Activated CD4-positive, alpha-beta T cell treated with anti-CD3 and anti-CD28 coated beads for 1 hour (primary cell): ENCODE data around the gene PTH1R.
"Not testable (repeated sequence)": the region's sequence is repeated elsewhere in the genome, so short reads cannot be mapped to it uniquely, and the experiment has no call there.

Experiments
- DNase-seq: peaks from one replicate; pipeline ENCODE4 v3.0.0-alpha.2; 2020

Gene PTH1R

DNA sequence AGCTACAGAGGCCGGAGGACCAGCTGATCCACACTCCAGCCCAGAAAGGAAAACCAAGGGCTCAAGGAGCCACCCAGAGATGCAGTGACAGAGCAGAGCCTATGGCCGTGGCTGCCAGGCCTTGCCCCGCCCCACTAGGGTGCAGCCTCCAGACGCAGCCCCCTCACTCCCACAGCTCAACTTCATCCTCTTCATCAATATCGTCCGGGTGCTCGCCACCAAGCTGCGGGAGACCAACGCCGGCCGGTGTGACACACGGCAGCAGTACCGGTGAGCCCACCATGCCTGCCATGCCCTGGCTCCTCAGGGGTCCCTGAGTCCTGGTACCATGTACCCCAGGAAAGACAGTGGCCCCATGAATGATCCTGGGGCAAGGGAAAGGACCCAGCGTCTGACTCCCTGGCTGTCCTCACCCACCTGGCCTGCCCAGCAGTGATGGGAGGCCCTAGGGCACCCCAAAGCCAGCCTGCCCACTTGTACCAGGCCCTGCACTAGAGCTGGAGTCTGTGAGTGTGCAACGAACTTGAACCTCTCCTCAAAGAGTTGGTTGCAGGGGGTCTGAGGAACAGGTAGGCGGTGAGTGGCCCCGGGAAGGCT, 24.2 kb downstream of the PTH1R start:
- no peak for DNase-seq

DNA sequence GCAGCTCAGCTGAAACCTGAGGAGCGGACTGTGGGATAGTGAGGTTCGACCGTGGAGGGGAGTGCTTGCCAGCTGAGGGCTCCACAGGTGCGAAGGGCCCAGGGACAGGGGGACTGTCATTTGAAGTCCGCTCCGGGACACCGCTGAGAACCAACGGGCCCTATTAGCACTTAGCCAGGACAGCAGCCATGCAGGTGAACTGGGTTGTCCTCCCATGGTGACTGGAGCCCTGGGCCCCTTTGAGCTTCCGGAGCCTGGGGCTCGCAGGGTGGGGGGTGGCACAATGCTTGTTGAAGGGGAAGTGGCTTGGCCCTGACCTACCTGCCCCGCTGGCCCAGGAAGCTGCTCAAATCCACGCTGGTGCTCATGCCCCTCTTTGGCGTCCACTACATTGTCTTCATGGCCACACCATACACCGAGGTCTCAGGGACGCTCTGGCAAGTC, 24.7 kb downstream of the PTH1R start:
- no peak for DNase-seq

DNA sequence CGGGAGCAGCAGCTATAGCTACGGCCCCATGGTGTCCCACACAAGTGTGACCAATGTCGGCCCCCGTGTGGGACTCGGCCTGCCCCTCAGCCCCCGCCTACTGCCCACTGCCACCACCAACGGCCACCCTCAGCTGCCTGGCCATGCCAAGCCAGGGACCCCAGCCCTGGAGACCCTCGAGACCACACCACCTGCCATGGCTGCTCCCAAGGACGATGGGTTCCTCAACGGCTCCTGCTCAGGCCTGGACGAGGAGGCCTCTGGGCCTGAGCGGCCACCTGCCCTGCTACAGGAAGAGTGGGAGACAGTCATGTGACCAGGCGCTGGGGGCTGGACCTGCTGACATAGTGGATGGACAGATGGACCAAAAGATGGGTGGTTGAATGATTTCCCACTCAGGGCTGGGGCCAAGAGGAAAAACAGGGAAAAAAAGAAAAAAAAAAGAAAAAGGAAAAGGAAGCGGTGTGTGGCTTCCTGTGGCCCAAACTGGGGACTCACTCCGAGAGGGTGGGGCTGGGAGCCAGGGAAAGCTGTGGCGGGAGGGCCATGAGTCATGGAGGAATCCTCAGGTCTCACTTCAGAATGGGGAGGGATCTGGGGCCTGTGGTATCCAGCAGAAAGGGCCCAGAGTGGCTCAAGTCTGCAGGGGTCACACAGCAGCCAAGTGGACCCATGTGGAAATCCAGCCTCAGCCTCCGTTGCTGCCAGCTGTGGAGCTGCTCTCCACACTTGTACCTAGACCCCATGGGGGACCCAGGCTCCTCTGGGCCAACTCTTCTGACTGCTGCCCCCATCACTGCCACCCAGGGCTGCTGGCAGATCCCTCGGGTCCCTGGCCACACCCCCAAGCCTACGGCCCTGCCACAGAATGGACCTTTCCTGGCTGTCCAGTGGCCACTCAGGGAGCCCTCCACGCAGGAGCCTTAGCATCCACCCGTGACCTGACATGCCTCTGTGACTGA, 26.1 kb downstream of the PTH1R start:
- no peak for DNase-seq

DNA sequence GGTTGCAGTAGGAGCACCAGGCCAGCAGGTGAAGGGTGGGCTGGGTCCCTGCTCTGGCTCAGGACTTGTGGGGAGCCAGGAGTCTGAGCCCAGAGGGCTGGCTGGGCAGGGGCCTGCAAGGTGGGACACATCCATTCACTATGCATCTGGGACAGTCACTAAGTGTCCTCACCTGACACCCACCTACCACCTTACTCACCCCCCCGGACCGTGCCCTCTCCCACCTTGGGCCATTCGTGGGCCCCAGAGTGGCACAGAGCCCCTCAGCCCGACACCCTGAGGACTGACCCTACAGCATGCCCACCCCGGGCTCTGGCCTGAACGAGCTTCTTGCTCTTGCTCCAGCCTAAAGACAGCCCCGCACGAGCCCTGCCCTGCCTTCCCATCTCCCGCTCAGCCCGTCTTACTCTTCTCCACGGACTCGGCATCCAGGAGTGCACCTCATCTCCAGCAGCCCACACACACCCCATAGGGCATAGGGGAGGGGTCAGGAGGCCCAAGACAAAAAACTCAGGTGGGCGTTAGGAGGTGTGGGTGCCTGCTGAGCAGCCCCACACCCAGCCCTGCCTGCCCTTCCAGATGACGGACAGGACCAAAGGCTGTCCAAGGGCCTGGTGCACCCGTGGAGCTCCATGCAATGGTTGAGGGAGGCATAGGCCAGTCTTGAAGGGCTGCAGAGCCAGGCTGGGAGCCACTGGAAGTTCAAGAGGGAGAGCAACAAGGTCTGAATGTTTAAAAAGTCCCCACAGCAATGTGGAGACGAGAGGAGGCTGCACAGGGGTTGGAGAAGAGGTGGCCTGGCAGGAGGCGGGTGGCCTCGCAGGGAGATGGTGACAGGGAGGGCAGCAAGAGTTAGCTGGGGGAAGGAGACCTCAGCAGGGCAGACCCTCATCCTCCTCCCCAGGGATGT, 27.0 kb downstream of the PTH1R start:
- DNase-seq: no peak

DNA sequence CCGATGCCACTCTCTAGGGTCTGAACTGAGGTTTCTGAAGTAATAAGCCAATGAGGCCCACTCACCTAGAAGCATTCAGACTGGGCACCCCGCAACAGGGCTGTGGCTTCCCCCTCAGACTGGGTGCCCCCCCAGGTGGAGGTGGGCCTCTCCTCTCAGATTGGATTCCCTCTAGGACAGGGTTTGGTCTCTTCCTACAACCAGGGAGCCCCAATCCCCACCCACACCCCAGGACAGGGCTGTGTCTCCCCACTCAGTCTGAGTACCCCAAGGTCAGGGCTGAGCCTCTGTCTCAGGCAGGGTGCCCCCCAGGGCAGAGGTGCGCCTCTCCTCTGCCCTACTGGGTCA, 27.7 kb downstream of the PTH1R start:
- no peak for DNase-seq

DNA sequence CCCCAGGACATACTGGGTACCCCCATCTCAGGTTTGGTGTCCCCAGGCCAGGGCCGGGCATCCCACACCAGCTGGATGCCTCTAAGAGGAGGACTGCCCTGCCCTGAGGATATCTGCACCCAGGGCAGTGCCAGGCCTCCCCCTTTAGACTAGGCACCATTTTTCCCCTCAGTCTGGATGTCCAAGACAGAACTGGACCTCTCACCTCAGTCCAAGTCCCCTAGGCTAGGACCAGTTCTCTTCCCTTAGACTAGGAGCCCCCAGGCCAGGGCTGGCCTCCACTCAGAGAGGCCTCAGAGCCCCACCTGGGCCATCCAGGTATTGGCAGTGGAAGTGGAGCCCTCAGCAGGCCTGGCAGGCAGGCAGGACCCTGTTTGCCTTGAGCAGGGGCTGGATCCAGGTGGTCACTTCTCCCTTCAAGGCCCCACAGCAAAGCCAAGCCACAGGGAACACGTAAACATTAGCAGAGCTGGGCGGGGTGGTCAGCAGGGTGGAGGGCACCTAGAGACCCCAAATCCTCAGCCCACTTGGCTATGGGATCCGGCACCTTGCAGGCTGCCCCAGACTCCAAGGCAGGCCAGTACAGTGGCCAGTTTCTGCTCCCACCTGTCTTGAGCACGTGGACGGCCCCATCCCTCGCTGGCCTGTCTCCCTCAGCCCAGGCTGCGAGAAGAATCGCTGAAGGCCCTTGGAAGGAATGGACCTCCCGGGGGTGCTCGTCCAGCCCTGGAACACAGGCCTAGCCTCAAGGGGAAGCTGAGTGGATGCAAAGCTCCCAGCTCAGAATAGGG, 28.3 kb downstream of the PTH1R start:
- DNase-seq: no peak

DNA sequence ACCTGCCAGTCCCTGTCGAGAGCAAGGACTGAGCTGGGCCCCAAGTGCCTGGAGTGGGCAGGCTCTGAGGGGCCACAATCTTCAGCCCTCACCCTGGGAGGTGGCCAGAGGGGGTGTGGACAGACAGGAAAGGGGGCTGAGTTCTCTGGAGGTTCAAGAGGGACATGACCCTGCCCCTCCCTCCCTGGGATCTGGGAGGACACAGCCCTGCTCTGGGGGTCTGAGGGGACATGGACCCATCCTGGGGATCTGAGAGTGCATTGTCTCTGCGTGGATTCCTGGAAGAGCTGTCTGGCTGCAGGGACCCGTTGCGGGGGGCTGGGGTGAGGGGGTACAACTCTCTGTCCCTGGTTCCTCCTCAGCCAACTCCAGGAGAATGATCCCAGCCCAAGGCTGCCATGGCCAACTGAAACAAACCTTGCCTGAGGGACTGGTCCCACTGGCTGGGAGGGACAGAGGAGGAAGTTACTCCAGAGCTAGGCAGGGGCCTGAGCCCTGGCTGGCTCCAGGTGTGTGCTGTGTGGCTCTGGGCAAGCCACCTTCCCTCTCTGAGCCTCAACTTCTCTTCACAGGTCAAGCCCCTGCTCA, 29.0 kb downstream of the PTH1R start:
- no peak for DNase-seq

DNA sequence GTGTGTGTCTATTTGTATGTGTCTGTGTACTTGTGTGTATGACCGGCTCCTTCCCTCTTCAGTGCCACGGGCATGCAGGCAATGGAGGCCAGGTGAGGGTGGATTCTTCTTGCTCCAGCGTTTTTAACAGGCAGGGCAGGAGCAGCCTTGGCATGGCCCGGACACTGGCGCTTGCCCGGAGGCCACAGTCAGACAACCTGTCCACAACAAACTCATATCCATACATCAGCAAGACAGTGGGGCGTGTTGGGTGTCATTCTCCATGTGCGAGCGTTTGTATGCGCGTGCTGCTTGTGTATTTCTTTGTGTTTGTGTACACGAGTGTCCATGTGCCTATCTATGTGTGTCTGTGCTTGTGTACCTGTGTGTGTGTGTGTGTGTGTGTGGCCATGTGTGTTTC, 29.8 kb downstream of the PTH1R start:
- DNase-seq: no peak

DNA sequence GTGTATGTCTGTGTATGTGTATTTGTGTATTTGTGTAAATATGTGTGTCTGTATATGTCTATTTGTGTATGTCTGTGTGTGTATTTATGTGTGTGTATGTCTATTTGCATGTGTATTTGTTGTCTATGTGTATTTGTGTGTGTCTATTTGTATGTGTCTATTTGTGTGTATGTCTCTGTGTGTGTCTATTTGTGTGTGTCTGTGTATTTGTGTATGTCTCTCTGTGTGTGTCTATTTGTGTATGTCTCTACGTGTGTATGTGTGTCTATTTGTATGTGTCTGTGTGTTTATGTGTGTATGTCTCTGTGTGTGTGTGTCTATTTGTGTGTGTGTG, 30.4 kb downstream of the PTH1R start:
- no peak for DNase-seq

DNA sequence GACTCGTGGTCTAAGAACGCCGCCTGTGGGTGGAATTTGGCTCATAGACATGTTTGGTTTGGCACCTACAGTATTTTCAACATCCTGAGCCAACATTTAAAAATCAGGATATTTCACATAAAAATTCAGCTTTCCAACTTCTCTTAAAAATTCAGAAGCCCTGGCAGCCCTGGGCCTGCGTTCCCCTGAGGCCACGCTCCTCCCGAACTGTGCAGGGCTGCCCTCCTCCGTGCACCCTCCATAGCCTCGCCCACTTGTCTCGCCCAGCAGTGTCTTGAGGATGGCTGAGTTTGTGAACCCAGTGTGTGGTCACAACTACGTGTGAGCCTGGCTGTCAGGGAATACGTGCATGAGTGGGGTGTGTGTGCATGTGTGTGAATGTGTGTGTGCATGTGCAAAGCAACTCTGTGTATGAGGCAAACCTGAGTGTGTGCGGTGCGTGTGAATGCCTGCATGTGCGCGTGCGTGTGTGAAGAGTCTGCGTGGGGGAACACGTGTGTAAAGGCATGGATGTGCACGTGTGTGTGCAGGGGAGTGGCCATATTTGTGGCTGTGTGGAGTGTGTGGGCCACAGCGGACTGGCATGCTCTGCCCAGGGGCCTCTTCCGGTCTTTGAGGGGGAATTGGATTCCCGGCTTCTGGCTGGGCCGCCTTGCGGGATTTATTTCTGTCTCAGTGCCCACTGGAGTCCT, 30.9 kb downstream of the PTH1R start:
- no peak for DNase-seq

DNA sequence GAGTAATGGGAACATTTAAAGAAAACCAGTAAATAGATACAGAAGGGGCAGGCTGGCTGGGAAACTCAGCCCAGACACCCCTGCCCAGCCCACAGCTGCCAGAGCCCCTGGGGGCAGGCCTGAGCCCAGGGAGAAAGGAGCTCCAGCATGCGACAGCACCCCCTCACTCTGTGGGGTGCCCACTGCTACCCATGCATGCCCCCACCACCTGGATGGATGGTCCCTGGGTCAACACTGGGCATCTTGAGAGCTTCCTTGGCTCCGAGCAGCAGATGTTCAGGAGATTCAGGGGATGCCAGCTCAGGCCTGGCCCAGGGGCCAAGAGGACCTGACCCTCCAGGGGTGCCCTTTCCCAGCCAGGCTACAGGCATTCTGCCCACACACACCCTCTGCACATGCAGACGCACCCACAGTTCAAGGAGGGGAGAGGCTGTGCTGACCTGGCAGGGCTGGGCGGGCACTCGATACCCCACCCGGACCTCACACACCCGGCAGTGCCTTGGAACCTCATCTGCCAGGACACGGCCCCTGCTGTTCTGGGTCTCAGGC, 31.5 kb downstream of the PTH1R start:
- DNase-seq: no peak

DNA sequence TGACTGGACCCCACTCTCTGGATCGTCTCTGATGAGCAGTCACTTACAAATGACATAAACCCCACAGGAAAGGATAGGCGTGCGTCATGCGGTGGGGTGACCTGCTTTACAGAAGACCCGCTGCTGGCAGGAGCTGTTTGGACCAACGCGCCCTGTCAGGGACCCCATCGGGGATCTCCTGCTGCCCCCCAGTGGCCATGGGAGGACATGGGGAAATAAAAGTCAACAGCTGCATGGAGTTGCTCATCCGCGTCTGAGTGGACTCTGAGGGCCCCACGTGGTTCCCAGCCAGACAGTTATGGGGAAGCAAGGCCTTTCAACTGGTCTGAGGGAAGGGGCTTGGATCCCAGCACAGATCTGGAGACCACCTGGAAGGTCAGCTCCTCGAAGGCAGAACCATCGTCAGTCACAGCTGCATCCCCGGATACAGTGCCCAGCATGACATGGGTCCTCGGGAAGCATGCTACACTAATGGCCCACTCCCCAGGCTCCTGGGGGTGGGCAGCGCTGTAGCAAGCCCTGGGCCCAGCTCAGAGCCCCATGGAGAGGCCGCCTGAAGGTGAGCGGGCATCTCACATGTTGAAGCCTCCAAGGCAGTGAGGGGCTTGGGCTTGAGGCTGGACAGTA, 32.1 kb downstream of the PTH1R start:
- DNase-seq: peak; percentile 62

DNA sequence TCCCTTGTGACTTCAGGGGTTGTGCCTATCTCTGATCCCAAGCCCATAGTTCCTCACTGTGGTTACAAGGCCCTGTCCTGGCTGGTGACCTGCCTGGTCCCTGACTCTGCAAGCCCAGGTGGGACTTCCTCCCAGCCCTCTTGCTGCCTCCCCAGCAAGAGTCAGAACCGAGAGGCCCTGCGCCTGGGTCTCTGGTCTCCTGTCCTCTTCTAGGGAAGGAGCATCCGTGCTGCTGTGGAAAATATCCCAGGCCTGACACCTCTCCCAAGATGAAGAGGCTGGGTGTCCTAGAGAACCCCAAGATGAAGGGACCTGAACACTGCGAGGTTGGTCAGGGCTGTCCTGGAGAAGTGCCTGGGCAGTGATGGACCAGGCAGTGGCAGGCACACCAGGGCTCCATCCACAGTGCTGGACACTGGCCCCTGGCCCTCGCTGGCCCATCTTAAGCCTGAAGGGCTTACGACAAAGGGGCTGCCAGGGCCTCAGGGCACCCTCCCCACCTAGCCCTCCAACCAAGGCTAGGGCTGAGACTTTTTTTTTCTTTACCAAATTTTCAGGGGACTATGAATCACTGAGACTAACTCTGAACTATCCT, 32.7 kb downstream of the PTH1R start:
- DNase-seq: no peak

DNA sequence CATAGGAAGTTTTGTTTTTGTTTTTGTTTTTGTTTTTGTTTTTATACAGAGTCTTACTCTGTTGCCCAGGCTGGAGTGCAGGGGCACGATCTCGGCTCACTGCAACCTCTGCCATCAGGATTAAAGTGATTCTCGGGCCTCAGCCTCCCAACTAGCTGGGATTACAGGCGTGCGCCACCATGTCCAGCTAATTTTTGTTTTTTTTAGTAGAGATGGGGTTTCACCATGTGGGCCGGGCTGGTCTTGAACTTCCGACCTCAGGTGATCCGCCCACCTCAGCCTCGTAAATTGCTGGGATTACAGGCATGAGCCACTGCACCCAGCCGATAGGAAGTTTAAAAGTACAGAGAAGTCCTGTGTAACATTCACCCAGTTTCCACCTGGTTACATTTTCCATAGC, 33.4 kb downstream of the PTH1R start:
- not testable (repeated sequence) for DNase-seq

DNA sequence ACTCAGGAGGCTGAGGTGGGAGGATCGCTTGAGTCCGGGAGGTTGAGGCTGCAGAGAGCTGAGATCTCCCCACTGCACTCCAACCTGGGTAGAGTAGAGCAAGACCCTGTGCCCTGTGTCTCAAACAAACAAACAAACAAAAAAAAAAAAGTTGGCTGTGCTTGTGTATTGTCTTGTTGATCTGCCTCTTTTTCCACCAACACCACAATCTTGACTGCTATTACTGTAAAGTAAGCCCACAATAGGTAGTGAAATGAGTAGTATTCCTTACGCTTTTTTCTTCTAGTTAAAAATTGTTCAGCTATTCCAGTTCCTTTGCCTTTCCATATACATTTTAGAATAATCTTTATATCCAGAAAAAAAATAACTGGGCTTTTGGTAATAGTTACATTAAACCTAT, 35.5 kb downstream of the PTH1R start:
- no peak for DNase-seq

DNA sequence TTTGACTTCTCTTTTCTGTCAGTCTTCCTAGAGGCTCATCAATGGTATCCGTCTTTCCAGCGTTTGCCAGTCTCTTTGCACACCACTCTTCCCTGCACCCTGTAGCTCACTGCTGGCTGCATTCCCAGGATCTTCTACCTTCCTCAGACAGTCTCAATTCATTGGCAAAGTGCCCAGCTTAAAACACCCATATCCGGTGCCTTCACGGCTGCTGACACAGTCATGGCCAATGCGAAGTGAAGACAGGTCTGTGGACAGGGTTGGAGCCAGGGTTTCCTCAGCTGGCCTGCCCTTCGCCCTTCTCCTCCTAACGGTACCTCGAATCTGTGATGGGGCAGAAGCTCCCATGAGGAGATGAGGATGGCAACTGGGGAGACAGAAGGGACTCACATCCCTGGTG, 36.1 kb downstream of the PTH1R start:
- no peak for DNase-seq

DNA sequence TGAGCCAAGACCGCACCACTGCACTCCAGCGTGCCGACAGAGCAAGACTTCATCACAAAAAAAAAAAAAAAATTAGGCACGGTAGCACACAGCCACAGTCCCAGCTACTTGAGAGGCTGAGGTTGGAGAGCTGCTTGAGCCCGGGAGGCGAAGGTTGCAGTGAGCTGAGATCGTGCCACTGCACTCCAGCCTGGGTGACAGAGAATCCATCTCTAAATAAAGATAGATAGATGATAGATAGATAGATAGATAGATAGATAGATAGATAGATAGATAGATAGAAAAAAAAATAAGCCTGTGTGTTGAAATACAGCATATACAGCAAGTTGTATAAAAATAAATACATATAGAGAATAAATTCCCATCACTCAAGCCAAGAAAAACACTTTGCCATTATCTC, 37.3 kb downstream of the PTH1R start:
- DNase-seq: no peak

DNA sequence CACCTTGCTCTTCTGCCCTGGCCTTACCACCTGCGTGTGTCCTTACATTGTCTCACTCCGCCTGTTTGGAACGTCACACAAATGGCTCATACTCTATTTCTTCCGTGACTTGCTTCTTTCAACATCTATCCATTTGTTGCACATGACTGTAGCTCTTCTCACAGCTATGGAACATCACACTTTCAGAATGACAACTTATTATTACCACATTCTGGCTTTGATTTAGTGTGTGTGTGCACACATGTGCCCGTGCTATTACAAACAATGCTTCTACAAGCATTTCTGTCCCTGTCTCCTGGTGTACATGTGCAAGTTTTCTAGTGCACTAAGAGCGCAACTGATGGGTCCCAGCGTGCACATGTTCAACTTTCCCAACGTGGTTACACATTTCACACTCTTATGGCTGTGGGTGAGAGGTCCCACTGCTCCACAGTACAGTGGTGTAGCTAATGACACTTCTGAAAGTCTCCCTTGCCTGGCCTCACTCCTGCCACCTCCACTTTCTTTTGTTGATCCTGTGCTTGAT, 37.8 kb downstream of the PTH1R start:
- no peak for DNase-seq

DNA sequence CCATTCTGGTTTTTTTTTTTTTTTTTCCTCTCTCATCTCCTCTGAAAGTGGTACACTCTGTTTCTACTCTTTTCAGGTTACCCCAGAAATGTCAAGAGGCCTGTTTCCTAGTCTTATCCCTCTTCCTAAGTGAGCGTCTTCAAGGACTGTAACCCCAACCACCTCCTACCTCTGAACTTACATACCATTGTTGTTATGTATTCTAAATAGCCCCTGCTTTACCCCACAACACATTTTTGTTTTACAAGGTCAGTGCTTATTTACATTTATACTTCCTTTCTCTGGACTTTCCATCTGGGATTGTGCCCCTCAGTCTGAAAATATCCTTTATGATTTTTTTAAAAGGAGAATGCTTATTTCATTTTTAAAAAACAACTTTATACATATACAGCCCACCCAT, 38.8 kb downstream of the PTH1R start:
- no peak for DNase-seq

DNA sequence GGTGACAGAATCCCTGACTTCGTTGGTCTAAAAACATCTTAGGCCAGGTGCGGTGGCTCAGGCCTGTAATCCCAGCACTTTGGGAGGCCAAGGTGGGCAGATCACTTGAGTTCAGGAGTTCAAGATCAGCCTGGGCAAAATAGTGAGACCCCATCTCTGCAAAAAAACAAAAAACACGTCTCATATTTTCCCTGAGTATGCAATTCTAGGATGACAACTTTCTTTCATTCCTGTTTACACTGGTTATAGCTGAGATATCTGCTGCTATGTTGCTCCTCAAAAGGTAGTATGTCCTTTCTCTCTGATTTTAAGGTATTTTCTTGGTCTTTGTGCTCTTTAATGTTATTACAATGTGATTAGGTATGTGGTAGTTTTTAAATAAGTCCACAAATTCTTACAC, 39.3 kb downstream of the PTH1R start:
- DNase-seq: no peak
